PC-3 (cell line): ENCODE measurements around the gene GHRHR. TPM values are rescaled to one million over a fixed set of nuclear protein-coding genes. Genes with fewer than 3 reads are reported as not detected.

Experiments used
- ATAC-seq: fragments of 200-7000 bp; cut with Tn5 transposase; 2 replicates; pipeline ENCODE4 v1.9.1; 2020; ENCODE audit warnings: mild to moderate bottlenecking, moderate library complexity
- BruUV-seq: library from RNA; stranded (reverse); fragments of 400-500 nt; replicated peaks from 2 replicates; lab custom pipeline; 2021; lab: Mats Ljungman, UMichigan
- CTCF ChIA-PET: fragments of 300-600 bp; sonication (Branson Sonifier 250); formaldehyde crosslinking; loops from one replicate; lab custom pipeline; 2022; ENCODE audit warnings: antibody characterized with exemption; lab: Charles Lee
- POLR2A ChIA-PET: fragments of 300-600 bp; sonication (Branson Sonifier 250); formaldehyde crosslinking; loops from one replicate; lab custom pipeline; 2022; ENCODE audit warnings: antibody characterized with exemption; ENCODE audit not compliant: unreplicated experiment; lab: Charles Lee
- DNase-seq: peaks from one replicate; pipeline ENCODE4 v3.0.0-alpha.2; 2015
- H2AFZ ChIP-seq: fragments of 300-600 bp; sonication (generic); 2 replicates; pipeline ENCODE4 v1.6.0; 2016; ENCODE audit warnings: antibody characterized with exemption, low read length
- H3F3A ChIP-seq: fragments of 300-600 bp; sonication (generic); one replicate; pipeline ENCODE4 v1.6.0; 2017; ENCODE audit warnings: antibody characterized with exemption, low read length, control low read depth, mild to moderate bottlenecking; ENCODE audit not compliant: unreplicated experiment
- H3K27ac ChIP-seq: fragments of 300-600 bp; sonication (generic); 2 replicates; pipeline ENCODE4 v1.5.1; 2016; ENCODE audit warnings: mild to moderate bottlenecking, low read length
- H3K27me3 ChIP-seq: fragments of 300-600 bp; sonication (generic); 2 replicates; pipeline ENCODE4 v1.6.1; 2016; ENCODE audit warnings: low read length, mixed read lengths
- H3K36me3 ChIP-seq: fragments of 300-600 bp; sonication (generic); 2 replicates; pipeline ENCODE4 v1.6.1; 2016; ENCODE audit warnings: low read depth, mixed run types, low read length, mixed read lengths
- H3K4me1 ChIP-seq: fragments of 300-600 bp; sonication (generic); 2 replicates; pipeline ENCODE4 v1.5.1; 2016; ENCODE audit warnings: low read length; ENCODE audit not compliant: insufficient read depth
- H3K4me2 ChIP-seq: fragments of 300-600 bp; sonication (generic); 2 replicates; pipeline ENCODE4 v1.6.0; 2016; ENCODE audit warnings: low read length
- H3K4me3 ChIP-seq: fragments of 300-600 bp; sonication (generic); 2 replicates; pipeline ENCODE4 v1.5.1; 2016; ENCODE audit warnings: mild to moderate bottlenecking, low read length, mixed read lengths
- H3K79me2 ChIP-seq: fragments of 300-600 bp; sonication (generic); 2 replicates; pipeline ENCODE4 v1.6.1; 2017; ENCODE audit warnings: low read length, mixed read lengths
- H3K9ac ChIP-seq: fragments of 300-600 bp; sonication (generic); 2 replicates; pipeline ENCODE4 v1.6.0; 2016; ENCODE audit warnings: mild to moderate bottlenecking, low read length
- H3K9me2 ChIP-seq: fragments of 300-600 bp; sonication (generic); replicated peaks from 2 replicates; pipeline ENCODE4 v1.6.1; 2016; ENCODE audit warnings: mixed run types, low read length, mixed read lengths
- H3K9me3 ChIP-seq: fragments of 300-600 bp; sonication (generic); 2 replicates; pipeline ENCODE4 v1.6.1; 2016; ENCODE audit warnings: low read length, mixed read lengths
- H4K20me1 ChIP-seq: fragments of 300-600 bp; sonication (generic); 2 replicates; pipeline ENCODE4 v1.6.1; 2016; ENCODE audit warnings: low read length, mixed read lengths
- EZH2 ChIP-seq: fragments of 300-600 bp; sonication (generic); IDR thresholded peaks from one replicate; pipeline ENCODE4 v1.6.1; 2017; ENCODE audit warnings: antibody characterized with exemption, mild to moderate bottlenecking, low read length; ENCODE audit not compliant: unreplicated experiment
- EZH2phosphoT487 ChIP-seq: fragments of 300-600 bp; sonication (generic); IDR thresholded peaks from 2 replicates; pipeline ENCODE4 v1.6.1; 2018; ENCODE audit warnings: mild to moderate bottlenecking, antibody characterized with exemption, low read length, borderline replicate concordance
- intact Hi-C: fragments of 100-400 bp; cut with micrococcal nuclease; formaldehyde crosslinking; loops from 2 replicates; pipeline ENCODE4 v1.9.0; 2023
- total RNA-seq: library from RNA; depleted of rRNA; stranded (reverse); fragments of >200 nt; gene quantifications from 2 replicates; pipeline ENCODE4 v1.2.3, GENCODE V29; 2014
- TF ChIP-seq, protein P1 (sequence below): fragments of 300-600 bp; sonication (generic); conservative IDR thresholded peaks from 2 replicates; pipeline ENCODE4 v1.5.1; 2017; ENCODE audit warnings: antibody characterized with exemption, low read depth, mild to moderate bottlenecking, low read length

The GHRHR gene
- total RNA-seq, 1 experiment from 2014 or later, result not detected

DNA sequence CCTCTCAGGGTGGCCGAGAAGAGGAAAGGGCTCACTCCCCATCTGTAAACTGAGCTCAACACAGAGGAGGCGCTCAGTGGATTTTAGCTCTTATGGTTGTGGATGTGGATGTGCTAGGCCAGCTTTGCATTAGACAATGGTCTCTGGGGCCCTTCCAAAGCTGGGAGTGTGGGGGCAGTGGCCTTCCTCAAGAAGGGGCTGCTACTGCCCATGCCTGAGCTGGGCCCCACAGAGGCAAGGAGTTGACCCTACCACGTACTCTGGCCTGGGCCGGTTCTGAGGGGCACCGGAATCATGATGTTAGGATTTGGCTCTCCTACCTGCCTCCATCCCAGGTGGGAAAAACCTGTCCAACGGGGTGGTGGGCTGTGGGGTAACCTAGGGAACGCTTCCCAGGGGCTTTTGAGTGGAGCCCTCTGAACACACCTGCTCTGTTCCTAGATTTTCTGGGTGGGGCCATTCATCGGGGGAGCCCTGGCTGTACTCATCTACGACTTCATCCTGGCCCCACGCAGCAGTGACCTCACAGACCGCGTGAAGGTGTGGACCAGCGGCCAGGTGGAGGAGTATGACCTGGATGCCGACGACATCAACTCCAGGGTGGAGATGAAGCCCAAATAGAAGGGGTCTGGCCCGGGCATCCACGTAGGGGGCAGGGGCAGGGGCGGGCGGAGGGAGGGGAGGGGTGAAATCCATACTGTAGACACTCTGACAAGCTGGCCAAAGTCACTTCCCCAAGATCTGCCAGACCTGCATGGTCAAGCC lies 40.6 kb upstream of the GHRHR start:
- Histone ChIP-seq H3K36me3 (no peaks in the 10 kb centered on the region), H3K27me3 (no peaks in the 10 kb centered on the region), H3K4me2 (no peak overlapping the region), H3F3A (no peaks in the 10 kb centered on the region), H3K4me1 (peaks cover 22% of the 10 kb centered on the region), H3K9me2 (no peaks in the 10 kb centered on the region), H3K9ac (no peak overlapping the region), H3K9me3 (no peaks in the 10 kb centered on the region), H3K79me2 (no peaks in the 10 kb centered on the region), H3K27ac (no peak overlapping the region), H3K4me3 (no peak overlapping the region), H4K20me1 (no peaks in the 10 kb centered on the region), H2AFZ (no peak overlapping the region)
- no TSS peak for BruUV-seq
- no peak for ATAC-seq
- CTCF ChIA-PET, result no interaction called here
- intact Hi-C loops, result no loop called here
- DNase-seq, result no peak
- TF ChIP-seq EZH2phosphoT487, result no peak
- TF ChIP-seq EZH2, result no peak
- TF ChIP-seq, protein P1, sequence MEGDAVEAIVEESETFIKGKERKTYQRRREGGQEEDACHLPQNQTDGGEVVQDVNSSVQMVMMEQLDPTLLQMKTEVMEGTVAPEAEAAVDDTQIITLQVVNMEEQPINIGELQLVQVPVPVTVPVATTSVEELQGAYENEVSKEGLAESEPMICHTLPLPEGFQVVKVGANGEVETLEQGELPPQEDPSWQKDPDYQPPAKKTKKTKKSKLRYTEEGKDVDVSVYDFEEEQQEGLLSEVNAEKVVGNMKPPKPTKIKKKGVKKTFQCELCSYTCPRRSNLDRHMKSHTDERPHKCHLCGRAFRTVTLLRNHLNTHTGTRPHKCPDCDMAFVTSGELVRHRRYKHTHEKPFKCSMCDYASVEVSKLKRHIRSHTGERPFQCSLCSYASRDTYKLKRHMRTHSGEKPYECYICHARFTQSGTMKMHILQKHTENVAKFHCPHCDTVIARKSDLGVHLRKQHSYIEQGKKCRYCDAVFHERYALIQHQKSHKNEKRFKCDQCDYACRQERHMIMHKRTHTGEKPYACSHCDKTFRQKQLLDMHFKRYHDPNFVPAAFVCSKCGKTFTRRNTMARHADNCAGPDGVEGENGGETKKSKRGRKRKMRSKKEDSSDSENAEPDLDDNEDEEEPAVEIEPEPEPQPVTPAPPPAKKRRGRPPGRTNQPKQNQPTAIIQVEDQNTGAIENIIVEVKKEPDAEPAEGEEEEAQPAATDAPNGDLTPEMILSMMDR, result no peak
- POLR2A ChIA-PET, result no interaction called here

DNA sequence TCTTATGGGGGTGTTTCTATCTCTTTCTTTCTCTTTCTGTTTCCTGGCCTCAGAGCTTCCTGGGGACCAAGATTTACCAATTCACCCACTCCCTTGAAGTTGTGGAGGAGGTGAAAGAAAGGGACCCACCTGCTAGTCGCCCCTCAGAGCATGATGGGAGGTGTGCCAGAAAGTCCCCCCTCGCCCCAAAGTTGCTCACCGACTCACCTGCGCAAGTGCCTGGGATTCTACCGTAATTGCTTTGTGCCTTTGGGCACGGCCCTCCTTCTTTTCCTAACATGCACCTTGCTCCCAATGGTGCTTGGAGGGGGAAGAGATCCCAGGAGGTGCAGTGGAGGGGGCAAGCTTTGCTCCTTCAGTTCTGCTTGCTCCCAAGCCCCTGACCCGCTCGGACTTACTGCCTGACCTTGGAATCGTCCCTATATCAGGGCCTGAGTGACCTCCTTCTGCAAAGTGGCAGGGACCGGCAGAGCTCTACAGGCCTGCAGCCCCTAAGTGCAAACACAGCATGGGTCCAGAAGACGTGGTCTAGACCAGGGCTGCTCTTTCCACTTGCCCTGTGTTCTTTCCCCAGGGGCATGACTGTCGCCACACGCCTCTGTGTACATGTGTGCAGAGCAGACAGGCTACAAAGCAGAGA lies 39.9 kb upstream of the GHRHR start:
- no peak for DNase-seq
- no peak overlapping the region for H2AFZ ChIP-seq
- ChIA-PET POLR2A (no interaction called here), CTCF (no interaction called here)
- H3F3A ChIP-seq, result no peaks in the 10 kb centered on the region
- no peaks in the 10 kb centered on the region for H3K9me3 ChIP-seq
- no peaks in the 10 kb centered on the region for H3K36me3 ChIP-seq
- no peak overlapping the region for H3K27ac ChIP-seq
- H3K9ac ChIP-seq, result no peak overlapping the region
- H3K4me1 ChIP-seq, result peaks cover 22% of the 10 kb centered on the region
- intact Hi-C loops, result no loop called here
- no peak overlapping the region for H3K4me3 ChIP-seq
- H3K4me2 ChIP-seq, result no peak overlapping the region
- no peaks in the 10 kb centered on the region for H3K9me2 ChIP-seq
- no peaks in the 10 kb centered on the region for H3K79me2 ChIP-seq
- TF ChIP-seq, protein P1, result no peak
- TF ChIP-seq EZH2, result no peak
- no peak for TF ChIP-seq EZH2phosphoT487
- no peaks in the 10 kb centered on the region for H3K27me3 ChIP-seq
- no peak for ATAC-seq
- no TSS peak for BruUV-seq
- H4K20me1 ChIP-seq, result no peaks in the 10 kb centered on the region

DNA sequence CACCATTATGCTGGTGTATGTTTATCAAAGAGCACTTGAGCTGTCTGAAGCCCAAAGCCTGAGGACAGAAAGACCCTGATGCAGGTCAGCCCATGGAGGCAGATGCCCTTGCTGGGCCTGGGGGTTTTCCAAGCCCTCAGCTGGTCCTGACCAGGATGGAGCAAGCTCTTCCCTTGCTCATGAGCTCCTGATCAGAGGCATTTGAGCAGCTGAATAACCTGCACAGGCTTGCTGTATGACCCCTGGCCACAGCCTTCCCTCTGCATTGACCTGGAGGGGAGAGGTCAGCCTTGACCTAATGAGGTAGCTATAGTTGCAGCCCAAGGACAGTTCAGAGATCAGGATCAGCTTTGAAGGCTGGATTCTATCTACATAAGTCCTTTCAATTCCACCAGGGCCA lies 39.1 kb upstream of the GHRHR start:
- Histone ChIP-seq H3K79me2 (no peaks in the 10 kb centered on the region), H3K4me3 (no peak overlapping the region), H3K4me2 (no peak overlapping the region), H4K20me1 (no peaks in the 10 kb centered on the region), H3K9ac (no peak overlapping the region), H3K9me3 (no peaks in the 10 kb centered on the region), H3K4me1 (peaks cover 22% of the 10 kb centered on the region), H3K27me3 (no peaks in the 10 kb centered on the region), H3K9me2 (no peaks in the 10 kb centered on the region), H3F3A (no peaks in the 10 kb centered on the region), H2AFZ (no peak overlapping the region), H3K36me3 (no peaks in the 10 kb centered on the region), H3K27ac (no peak overlapping the region)
- no peak for ATAC-seq
- CTCF ChIA-PET, result no interaction called here
- POLR2A ChIA-PET, result no interaction called here
- no peak for DNase-seq
- BruUV-seq, result no TSS peak
- TF ChIP-seq, protein P1, result no peak
- TF ChIP-seq EZH2phosphoT487, result no peak
- intact Hi-C loops, result no loop called here
